ENCODE measurements around the gene TNMD.

DNA sequence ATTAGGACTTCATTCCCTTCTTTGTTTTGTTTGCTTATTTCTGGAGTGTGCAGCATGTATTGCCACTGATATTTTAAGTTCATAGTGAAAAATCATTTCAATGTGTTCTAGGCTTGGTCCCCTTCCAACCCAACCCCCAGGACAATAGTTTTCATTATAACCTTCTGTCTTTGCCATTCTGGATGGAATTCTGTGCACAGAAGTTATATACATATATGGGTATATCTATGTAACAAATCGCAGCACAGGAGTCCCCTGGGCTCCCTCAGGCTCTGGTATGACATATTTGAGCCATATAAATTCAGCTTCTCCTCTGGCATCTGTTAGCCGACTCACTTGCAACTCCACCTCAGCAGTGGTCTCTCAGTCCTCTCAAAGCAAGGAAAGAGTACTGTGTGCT, at the start of gene TNMD:
- TF ChIP-seq, protein P1, sequence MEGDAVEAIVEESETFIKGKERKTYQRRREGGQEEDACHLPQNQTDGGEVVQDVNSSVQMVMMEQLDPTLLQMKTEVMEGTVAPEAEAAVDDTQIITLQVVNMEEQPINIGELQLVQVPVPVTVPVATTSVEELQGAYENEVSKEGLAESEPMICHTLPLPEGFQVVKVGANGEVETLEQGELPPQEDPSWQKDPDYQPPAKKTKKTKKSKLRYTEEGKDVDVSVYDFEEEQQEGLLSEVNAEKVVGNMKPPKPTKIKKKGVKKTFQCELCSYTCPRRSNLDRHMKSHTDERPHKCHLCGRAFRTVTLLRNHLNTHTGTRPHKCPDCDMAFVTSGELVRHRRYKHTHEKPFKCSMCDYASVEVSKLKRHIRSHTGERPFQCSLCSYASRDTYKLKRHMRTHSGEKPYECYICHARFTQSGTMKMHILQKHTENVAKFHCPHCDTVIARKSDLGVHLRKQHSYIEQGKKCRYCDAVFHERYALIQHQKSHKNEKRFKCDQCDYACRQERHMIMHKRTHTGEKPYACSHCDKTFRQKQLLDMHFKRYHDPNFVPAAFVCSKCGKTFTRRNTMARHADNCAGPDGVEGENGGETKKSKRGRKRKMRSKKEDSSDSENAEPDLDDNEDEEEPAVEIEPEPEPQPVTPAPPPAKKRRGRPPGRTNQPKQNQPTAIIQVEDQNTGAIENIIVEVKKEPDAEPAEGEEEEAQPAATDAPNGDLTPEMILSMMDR (IDR thresholded peaks at IDR 0.05 in 8 of 11, conservative IDR thresholded peaks at IDR 0.05 in 3 of 11), result no peak
- TF ChIP-seq POLR2A (IDR thresholded peaks at IDR 0.05) (no peak), POLR2AphosphoS5 (IDR thresholded peaks at IDR 0.05) (no peak)

Measured in spleen (tissue), 7 donors.